NCI-H1417 (cell line): Measurements from ENCODE around the gene ITGB7.
A peak's percentile ranks its signal among the peaks of the same experiment; 100 is the strongest.

Experiments
- DNase-seq, 3 experiments: peaks; one replicate each; lab custom pipeline; 2025; lab: John Stamatoyannopoulos, UW

ITGB7 gene

GRCh38 chr12:53207042-53207441 is at the start of gene ITGB7:
ITGB7 (minus strand) TSS chr12:53207251; CDS start chr12:53200443, 6,808 bp downstream.
- no peak for DNase-seq

- no peak for DNase-seq
Observed at GRCh38 chr12:53255996-53256395, 48.9 kb upstream of the ITGB7 start.

DNA sequence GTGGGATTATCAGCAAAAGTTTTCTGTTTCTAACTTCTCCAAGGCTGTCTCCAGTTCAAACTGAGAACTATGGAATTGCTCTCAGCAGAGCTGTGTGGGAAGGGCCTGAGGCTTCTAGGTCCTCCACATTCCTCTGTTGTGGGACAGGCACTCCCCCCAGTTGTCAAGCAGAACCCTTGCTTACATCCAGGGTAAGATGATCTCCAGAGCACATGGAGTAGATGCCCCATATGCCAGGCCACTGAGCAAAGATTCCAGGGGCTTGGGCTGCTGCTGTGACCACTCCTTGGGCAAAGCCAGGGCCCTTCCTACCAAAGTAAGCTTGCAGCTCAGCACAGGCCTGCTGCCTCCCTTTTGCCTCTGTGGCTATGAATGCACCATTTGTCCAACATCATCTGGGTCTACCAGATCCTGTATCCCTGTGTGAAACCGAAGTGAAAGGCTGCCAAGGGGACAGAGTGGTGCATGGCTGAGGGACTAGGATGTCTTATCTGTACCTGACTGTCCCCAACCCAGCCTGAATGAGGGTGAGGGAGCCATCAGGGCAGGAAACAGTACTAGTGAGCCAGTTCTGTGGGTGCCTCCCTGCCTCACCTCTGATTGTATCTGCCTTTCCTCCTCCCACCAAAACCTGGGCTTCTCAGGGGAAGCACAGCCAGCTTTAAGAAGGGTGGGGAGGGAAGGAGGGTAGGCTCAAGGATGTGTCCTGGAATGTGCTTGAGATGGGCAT is 47.9 kb upstream of the ITGB7 start:
- DNase-seq, result no peak

DNA sequence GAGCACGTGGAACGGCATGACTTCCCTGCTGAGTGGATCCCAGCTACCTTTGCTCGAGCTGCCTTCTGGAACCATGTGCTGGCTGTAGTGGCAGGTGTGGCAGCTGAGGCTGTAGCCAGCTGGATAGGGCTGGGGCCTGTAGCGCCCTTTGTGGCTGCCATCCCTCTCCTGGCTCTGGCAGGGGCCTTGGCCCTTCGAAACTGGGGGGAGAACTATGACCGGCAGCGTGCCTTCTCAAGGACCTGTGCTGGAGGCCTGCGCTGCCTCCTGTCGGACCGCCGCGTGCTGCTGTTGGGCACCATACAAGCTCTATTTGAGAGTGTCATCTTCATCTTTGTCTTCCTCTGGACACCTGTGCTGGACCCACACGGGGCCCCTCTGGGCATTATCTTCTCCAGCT is 46.2 kb upstream of the ITGB7 start:
- no peak for DNase-seq

DNA sequence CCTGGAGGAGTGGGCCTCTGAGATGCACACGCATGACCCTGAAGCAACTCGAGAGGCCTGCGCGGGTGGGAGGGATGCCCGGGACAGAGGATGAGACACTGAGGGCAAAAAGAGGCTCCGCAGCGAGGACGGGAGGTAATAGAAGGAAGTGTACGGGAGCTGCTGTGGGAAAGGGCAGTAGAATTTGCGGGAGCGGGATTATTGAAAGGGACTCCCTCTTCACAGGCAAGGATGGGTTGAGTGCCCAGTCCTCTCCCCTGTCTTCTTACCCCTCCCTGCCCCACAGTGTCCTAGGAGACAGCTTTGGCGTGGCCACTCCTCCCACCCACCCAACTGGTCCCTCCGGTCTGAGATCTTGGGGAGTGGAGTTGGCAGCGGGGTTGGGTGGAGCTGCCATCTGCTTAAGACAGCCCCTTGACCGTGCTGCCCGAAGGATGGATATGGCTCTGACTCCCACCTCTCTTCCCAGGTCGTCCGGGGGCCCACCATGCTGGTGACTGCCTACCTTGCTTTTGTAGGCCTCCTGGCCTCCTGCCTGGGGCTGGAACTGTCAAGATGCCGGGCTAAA is 45.4 kb upstream of the ITGB7 start:
- peak in 1 of 3 experiments; percentile 66 for DNase-seq

DNA sequence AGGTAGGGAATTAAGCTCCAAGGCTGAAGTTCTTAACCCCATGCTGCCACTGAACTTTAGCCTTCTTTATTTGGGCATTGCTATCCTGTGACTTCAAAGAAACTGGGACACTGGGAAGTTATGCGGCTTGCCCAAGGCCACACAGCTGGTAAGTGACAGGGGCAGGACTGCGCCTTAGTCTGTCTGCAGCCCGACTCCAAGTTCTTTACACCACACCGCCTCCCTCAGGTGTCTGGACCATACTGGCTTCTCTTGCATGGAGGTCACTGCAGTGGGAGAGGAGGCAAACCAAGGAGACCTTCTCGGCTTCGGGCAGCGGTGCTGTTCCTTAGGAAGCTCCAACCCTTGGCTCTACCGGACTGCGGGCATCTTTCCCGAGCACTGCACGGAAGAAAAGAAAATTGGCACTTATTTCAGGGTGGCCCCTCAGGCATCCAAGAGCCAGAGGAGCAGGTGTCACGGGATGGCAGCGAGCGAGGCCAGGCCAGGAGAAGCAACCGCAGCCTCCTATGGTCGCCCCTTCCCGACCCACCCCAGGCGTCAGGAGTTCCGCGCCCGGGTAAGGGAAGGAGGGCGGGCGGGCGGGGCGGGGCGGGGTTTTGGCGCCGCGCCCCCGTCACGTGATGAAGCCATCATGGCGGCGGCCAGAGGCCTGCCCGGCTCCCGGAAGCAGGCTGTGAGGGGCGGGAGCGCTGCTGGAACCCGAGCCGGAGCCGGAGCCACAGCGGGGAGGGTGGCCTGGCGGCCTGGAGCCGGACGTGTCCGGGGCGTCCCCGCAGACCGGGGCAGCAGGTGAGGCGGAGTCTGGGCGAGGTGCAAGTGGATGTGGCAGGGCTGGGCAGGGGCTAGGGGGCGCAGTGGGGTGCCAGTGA is 44.7 kb upstream of the ITGB7 start:
- peak; percentile 81 to 87 (median 86) for DNase-seq

DNA sequence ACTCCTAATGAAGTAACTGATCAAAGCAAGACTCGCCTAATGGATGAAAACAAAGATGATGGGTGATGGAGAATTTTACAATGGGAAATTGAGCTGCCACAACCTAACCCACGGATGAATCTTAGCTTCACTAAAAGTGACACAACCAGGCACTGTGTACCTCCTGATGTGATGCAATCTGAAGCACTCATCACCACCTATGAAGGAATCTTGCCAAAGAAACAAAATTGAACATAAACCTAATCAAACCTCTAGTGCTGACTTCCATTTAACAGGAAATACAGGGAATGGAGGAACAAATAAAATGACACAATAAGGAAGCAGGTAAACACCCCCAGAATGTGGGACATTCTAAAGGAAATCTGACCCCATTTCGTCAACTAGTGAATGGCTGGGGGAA is 38.2 kb upstream of the ITGB7 start:
- no peak for DNase-seq

DNA sequence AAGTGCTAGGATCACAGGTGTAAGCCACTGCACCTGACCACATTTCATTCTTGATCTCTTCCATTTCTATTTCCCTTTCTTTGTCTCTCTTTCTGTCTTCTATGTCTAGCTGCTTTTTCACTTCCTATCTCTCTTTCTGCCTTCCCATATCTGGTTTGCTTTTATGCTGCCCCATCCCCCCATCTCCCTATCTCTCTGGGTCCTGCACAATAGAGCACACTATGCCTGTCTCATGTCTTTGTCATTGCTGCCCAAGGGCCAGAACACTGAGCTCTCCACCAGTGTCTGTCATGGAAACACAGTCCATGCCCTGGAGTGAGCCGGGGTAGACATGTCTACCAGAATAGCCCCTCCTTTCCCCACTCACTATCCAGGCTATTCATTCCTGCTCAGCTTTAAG is 37.3 kb upstream of the ITGB7 start:
- no peak for DNase-seq

GRCh38 chr12:53241623-53242412 is 34.8 kb upstream of the ITGB7 start:
- DNase-seq, result no peak

DNA sequence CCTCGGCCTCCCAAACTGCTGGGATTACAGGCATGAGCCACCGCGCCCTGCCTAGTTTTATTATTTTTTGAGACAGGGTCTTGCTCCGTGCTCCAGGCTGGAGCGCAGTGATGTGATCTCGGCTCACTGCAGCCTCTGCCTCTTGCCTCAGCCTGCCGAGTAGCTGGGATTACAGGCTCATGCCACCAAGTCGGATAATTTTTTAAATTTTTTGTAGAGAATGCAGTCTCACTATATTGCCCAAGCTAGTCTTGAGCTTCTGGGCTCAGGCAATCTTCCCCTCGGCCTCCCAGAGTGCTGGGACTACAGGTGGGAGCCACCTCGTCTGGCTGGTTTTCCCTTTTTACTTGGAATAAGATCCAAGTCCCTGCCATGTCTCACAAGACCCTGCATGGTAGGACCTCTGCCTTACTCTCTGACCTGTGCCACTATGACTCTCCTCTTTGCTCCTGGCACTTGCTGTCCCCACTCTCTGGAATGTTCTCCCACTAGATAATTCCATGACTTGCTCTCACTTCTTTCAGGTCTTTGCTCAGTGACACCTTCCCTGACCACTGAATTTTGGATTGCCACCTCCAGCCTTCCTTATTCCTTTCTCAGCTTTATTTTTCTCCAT is 32.7 kb upstream of the ITGB7 start:
- DNase-seq, result no peak

DNA sequence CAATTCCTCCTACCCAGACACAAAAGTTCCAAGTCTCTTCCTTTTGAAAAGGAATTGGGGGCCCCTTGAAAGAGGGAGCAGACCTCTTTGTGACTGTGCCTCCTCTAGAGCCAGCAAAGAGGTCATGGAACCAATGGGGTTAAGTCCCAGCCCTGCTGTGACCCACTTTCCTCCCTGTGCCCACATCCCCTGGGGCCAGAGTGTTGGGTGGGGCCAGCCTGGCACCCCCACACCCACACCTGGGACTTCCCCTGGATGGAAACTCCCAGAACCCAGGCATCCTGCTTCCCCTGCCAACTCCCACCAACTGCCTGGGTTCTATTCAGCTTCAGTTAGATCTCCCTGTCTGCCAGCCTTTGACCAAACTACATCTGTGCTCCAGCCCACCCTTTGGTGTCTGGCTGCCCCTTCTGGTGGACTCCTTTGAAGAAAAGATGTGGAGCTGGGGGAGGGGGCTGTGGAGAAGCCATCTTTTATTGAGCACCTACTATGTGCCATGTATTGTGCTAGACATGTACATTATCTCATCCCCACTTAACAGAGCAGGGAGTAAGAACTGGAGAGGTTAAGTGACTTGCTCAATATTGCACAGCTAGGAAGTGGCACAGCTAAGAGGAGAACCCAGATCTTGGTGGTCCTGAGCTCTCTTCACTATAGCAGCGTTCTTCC is 29.5 kb upstream of the ITGB7 start:
- no peak for DNase-seq

GRCh38 chr12:53235742-53236442 is 28.8 kb upstream of the ITGB7 start:
- no peak for DNase-seq

DNA sequence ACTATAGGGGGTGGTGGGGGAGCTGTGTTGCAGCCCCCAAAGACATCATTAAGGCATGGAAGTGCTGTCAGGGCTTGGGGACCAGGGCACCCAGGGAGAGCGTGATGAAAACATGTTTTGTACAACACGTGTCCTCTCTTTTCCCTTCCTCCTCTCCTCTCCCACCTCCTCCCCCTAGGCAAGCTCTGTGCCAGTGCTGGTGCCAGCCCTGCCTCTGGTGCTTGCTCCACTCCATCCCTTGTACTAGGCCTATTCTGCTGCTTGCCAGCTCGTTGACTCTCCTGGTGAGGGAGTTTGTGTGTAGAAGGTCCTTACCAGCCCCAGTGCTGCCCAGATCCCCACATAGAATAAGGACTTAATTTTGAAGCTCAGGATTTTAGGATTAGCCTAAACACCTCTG is 28.1 kb upstream of the ITGB7 start:
- no peak for DNase-seq

- no peak for DNase-seq
Observed at GRCh38 chr12:53234271-53234914, 27.3 kb upstream of the ITGB7 start.

- no peak for DNase-seq
Observed at GRCh38 chr12:53233671-53234121, 26.6 kb upstream of the ITGB7 start.

DNA sequence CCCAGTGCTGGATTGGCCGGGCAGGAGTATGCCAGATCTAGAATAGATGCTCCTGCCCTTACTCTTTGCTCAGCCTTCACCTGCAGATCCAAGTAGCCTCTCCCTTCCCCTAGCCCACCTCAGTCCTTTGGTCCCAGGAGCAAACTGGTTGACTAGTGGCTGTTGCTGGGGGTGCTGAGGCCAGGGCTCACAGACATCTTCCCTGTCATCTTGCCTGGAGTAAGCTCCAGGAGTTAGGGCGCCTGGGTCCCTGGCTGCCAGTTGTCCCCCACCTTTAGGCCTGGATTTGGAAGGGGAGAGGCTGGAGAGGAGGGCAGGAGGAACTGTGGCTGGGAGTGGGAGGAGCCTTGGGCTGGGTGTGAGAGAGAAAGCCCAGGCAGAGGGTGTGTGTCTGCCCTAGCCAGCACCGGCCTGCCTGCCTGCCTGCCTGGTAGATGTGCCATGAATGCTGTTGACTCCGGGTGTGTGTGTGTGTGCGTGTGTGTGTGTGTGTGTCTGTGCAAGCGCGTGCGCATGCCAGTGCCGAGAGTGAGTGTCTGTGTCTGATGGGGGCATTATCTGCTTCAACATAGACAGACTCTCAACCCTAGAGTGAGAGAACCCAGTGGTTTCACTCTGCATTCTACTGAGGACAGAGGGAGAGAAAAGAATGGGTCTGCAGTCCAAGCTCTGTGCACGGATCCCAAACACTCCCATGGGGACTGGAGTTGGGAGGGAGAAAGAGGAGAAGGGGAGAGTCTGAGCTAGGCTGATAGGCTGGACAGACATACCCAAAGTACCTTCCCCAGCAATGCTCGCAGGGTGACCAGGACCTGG is 25.8 kb upstream of the ITGB7 start:
- peak in 2 of 3 experiments; percentile 33 to 46 for DNase-seq

DNA sequence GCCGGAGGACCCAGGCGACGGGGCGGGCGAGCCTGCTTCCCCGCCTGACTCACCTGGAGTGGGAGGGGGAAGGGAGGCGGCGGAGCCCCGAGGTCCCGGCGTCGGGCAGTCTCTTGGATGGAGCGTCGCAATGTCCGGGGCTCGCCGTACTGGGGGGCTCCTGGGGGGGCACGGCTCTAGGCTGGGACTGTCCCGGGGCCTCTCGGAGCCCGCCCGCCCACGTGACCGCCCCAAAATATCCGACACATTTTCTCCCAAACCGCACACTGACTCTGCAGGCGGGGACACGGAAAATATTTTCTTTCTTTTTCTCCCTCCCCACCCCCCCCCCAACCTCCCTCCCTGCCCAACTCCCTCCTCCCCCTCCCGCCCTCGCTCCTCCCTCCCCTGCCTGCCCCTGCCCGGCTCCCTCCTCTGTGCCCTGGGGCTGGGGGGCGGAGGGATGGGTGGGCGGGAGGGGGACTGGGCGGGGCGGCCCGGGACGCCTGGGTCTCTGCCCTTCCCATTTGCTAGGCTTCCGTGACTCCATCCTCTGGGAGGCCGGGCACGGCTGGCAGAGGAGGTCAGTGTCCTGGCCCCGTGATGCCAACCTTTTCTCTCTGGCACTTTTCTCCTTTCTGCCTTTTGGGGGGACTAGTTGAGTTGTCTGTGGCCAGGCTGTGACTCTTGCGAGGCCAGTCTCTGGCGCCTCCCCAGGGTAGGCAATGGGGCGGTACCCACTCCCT is 25.0 kb upstream of the ITGB7 start, which contains the start of gene RARG:
TSS of gene RARG (minus strand) at position 289 of the 725 bp plus-strand sequence. CDS start 4,664 bp downstream, outside the sequence.
- DNase-seq, result peak in 2 of 3 experiments; percentile 28 to 46

- no peak for DNase-seq
Observed at GRCh38 chr12:53231671-53231920, 24.5 kb upstream of the ITGB7 start.
